ENCODE measurements around the gene GPC1.
A peak's percentile ranks its signal among the peaks of the same experiment; 100 is the strongest.

GPC1 gene

DNA sequence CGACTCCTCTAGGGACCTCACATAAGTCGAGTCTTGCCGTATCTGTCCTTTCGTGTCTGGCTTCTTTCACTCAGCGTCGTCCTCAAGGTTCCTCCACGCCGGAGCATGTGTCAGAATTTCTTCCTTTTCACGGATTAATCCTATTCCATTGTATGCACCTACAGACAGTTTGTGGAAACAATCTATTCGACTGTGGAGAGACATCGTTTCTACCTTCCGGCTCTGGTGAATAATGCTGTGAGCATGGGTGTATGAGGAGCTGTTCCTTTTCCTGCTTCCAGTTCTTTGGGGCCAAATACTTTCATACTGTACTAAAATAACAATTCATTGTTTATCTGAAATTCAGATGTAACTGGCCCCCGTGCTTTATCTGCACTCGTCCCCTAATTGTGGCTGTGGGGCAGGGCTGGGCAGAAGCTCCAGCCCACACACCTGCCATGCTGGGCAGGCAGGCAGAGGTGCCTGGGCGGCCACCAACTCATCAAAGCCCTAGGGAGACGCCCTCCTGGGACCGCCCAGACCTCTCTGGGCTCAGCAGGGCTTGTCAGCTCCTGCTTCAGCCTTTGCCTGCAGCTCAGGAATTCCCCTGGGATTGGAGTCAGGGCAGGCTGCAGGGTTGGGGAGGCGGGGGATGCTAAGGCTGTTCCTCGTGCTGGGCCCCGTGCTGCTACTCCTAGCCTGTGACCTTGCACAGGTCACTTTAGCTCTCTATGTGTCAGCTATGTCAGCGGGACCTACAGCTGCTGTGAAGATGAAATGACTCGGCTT lies 14.5 kb downstream of the GPC1 start:
- Histone ChIP-seq H3K9me3 (ENCODE audit: control insufficient read depth, insufficient read depth, low read length) (no peaks in the 10 kb centered on the region), H3K27ac (ENCODE audit: low read depth, low read length) (no peak overlapping the region), H3K9ac (ENCODE audit: low read depth, low read length) (no peak overlapping the region), H3K4me1 (ENCODE audit: control insufficient read depth, insufficient read depth, low read length) (peaks cover 20% of the 10 kb centered on the region), H3K4me3 (ENCODE audit: low read depth, low read length) (no peak overlapping the region), H3K27me3 (ENCODE audit: control insufficient read depth, insufficient read depth, low read length) (peaks cover 21% of the 10 kb centered on the region), H3K36me3 (ENCODE audit: control insufficient read depth, insufficient read depth, low read length) (no peaks in the 10 kb centered on the region)

DNA sequence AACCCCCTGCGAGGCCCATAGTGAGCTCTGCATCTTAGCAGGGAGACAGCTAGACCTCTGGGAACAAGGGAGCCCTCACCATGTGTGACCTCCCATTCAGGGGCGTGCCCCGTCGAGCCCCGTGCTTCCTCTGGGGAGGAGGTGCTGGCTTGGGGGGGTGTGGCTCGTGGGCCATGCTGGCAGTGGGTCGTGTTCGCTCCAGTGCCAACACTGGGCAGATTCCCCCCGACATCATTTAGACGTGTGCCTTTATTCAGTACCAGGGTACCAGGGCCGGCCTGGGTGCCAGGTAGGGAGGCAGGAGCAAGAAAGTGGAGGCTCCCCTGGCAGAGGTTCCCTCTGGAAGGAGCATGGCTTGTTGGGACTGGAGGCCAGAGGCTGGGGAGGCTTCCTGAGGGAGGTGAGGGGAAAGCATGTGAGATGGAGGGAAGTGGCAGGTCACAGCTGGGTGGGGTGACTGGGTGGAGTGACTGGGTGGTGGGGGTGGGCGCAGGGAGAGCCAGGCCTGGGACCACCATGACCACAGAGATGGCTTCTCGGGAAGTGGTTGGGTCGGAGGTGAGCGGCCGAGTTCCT lies 15.2 kb downstream of the GPC1 start:
- Histone ChIP-seq H3K4me3 (ENCODE audit: low read depth, low read length) (no peak overlapping the region), H3K9ac (ENCODE audit: low read depth, low read length) (no peak overlapping the region)

DNA sequence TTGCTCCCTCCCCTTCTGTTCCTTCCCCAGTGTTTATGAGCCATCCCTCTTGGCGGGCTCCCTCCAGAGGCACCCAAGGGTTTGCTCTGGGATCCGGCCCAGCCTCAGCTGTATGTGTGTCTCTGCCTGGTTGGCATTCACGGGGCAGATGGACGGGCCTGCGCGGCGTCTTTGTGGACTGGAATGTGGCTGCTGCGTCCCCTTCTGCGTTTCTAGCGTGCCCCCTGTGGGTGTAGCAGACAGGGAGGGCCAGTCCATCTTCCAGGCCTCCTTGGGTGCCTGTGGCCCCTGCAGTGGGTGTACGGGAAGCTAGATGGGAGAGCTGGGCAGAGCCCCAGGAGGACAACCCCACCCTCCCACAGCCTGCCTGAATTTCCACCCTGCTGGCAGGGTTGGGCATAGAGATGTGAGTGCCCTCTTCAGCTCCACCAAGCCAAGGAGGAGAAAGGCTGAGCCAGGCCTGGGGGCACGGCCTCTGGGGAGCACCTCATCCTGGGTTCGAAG lies 15.7 kb downstream of the GPC1 start:
- no peaks in the 10 kb centered on the region for H3K36me3 ChIP-seq (ENCODE audit: control insufficient read depth, insufficient read depth, low read length)
- H3K9ac ChIP-seq (ENCODE audit: low read depth, low read length), result no peak overlapping the region
- no peak overlapping the region for H3K4me3 ChIP-seq (ENCODE audit: low read depth, low read length)
- no peaks in the 10 kb centered on the region for H3K9me3 ChIP-seq (ENCODE audit: control insufficient read depth, insufficient read depth, low read length)
- peaks cover 32% of the 10 kb centered on the region for H3K27me3 ChIP-seq (ENCODE audit: control insufficient read depth, insufficient read depth, low read length)
- peaks cover 24% of the 10 kb centered on the region for H3K4me1 ChIP-seq (ENCODE audit: control insufficient read depth, insufficient read depth, low read length)
- H3K27ac ChIP-seq (ENCODE audit: low read depth, low read length), result no peak overlapping the region

More for the DNA sequence above, 15.2 kb downstream of the GPC1 start:
- Histone ChIP-seq H3K9me3 (ENCODE audit: control insufficient read depth, insufficient read depth, low read length) (no peaks in the 10 kb centered on the region), H3K27me3 (ENCODE audit: control insufficient read depth, insufficient read depth, low read length) (peaks cover 28% of the 10 kb centered on the region), H3K27ac (ENCODE audit: low read depth, low read length) (no peak overlapping the region), H3K36me3 (ENCODE audit: control insufficient read depth, insufficient read depth, low read length) (no peaks in the 10 kb centered on the region), H3K4me1 (ENCODE audit: control insufficient read depth, insufficient read depth, low read length) (peaks cover 23% of the 10 kb centered on the region)

DNA sequence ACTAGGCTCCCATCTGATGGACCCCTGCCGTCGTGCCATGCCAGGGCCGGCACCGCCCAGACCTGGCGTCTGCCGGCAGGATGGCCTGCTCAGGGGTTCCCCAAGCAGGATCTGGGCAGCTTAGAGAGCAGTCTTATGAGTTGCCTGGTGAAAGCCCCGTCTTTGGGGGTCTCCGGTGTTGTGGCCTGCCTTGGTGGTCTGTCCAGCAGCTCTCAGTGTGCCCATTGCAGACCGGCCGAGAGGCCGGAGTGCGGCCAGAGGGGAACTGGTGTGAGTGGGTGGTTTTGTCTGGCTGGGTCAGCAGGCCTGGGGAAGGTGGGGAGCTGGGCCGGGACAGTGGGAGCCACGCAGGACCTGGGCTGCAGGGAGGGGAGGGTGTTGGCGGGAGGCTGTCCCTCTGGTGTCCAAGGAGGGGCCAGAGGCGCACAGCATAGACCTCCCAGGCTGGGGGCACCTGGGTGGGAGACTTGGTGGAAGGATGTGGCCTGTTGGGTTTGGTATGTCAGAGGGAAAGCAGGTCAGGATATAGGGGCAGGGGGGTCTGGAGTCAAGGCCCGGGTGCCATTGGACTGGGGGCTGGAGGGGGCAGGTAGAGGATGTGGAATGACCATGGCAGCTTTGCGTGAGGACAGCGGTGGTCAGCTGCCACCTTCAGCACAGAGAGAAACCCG lies 16.5 kb downstream of the GPC1 start:
- Histone ChIP-seq H3K4me3 (ENCODE audit: low read depth, low read length) (peak overlapping the region; percentile 63), H3K27me3 (ENCODE audit: control insufficient read depth, insufficient read depth, low read length) (peaks cover 38% of the 10 kb centered on the region), H3K4me1 (ENCODE audit: control insufficient read depth, insufficient read depth, low read length) (peaks cover 31% of the 10 kb centered on the region), H3K9me3 (ENCODE audit: control insufficient read depth, insufficient read depth, low read length) (no peaks in the 10 kb centered on the region), H3K36me3 (ENCODE audit: control insufficient read depth, insufficient read depth, low read length) (no peaks in the 10 kb centered on the region), H3K27ac (ENCODE audit: low read depth, low read length) (no peak overlapping the region), H3K9ac (ENCODE audit: low read depth, low read length) (no peak overlapping the region)

DNA sequence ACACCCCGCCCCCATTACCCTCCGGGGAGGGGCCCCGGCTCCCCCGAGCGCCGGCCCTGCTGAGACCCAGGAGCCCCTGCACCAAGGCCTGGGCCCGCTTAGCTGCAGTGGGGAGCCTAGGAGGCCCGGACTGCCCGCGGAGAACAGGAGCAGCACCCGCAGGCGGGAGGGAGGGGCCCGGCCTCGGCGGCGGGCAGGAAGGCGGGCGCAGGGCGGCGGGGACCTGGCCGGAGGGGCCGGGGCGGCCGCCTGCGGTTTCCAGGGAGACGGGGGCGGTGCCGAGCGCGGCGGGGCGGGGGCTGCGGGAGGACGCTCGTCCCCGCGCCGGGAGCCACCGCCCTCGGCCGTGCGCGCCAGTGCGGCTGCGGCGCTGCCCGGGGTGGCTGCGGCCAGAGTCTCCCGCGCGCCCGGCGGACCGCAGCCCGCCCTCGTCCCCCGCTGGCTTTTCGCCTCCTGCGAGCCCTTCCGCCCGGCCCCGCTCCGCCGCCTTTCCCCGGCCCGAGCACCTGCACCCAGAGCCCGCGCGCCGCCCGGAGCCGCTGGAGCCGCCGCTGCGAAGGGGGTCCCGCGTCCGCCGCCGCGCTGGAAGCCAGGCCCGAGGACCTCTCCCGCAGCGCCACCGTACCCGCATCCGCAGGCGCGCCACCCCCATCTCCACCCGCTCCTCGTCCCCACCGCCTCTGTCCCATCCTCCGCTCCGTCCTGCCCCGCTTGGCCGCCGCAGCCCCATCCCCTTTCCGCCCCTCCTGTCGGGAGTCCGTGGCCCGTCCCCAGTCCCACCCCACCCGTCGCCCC lies 17.2 kb downstream of the GPC1 start:
- H3K4me1 ChIP-seq (ENCODE audit: control insufficient read depth, insufficient read depth, low read length), result peaks cover 39% of the 10 kb centered on the region
- H3K27ac ChIP-seq (ENCODE audit: low read depth, low read length), result no peak overlapping the region
- peaks cover 38% of the 10 kb centered on the region for H3K27me3 ChIP-seq (ENCODE audit: control insufficient read depth, insufficient read depth, low read length)
- no peaks in the 10 kb centered on the region for H3K36me3 ChIP-seq (ENCODE audit: control insufficient read depth, insufficient read depth, low read length)
- H3K9me3 ChIP-seq (ENCODE audit: control insufficient read depth, insufficient read depth, low read length), result no peaks in the 10 kb centered on the region
- H3K9ac ChIP-seq (ENCODE audit: low read depth, low read length), result no peak overlapping the region
- H3K4me3 ChIP-seq (ENCODE audit: low read depth, low read length), result peak overlapping the region; percentile 63

DNA sequence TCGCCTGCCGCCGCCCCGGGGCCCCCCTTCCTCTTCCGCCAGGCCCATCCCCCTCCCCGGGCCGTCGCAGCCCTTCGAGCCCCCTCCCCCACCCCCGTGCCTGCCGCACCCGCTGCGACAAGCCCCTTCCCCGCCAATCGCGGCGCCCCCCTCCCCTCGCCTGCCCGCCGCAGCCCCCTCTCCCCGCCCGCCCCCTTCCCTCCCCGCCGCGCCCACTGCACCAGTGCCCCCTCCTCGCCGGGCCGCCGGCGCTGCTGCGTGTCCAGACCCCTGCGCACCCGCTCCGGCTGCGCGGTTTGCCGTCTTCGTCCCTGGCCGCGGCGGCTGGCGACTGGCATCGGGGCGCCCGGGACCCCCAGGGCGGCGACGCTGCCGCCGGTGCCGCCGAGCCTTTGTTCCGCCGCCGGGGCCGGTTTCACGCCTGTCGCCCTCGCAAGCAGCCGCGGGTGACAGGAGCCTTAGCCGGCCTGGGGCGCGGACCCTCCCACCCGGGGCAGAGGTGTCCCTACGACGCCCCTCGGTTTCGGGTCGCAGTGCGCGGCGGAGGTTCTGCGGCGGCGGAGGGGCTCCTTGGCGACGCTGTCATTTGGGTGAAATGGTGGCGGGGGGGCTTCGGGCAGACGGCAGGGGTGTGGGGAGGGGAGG lies 18.1 kb downstream of the GPC1 start:
- Histone ChIP-seq H3K9ac (ENCODE audit: low read depth, low read length) (no peak overlapping the region), H3K4me1 (ENCODE audit: control insufficient read depth, insufficient read depth, low read length) (peaks cover 43% of the 10 kb centered on the region), H3K27ac (ENCODE audit: low read depth, low read length) (no peak overlapping the region), H3K27me3 (ENCODE audit: control insufficient read depth, insufficient read depth, low read length) (peaks cover 38% of the 10 kb centered on the region), H3K36me3 (ENCODE audit: control insufficient read depth, insufficient read depth, low read length) (no peaks in the 10 kb centered on the region), H3K4me3 (ENCODE audit: low read depth, low read length) (peak overlapping the region; percentile 51; the same call in 1 of the 2 replicates), H3K9me3 (ENCODE audit: control insufficient read depth, insufficient read depth, low read length) (no peaks in the 10 kb centered on the region)

DNA sequence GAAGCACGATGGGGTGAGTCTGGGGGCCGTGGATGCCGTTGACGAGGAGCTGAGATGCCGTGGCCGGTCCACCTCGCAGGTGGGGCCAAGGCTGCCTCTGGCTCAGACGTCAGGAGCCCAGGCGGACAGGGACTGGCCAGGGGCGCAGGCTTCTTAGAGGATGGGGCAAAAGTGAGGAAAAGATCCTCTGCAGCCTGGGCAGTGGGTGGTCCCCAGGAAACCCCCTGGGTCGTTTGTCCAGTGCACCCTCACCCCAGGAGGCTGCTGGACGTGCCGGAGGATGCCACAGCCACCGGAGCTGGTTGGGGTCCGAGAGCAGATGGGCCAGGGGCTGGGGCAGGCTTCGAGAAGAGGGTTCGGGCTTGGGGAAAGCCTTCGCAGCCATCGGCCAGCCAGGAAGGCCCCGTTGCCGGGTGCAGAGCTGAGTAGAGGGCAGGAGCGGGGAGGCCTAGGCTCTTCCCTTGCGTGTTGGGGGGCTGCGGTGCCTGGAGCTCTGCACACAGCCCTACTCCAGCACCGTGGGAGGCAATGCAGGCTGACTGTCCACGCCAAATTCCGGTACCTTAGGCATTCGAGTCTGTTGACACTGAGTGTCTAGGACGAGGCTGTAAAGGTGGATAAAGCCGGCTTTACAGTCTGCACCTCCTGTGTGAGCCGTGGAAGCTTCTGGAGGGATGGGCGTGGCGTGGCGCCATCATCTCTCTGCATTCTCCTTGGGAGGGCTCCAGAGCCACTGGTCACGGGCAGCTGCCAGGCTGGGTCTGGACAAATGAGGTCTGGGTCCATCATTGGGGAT lies 18.8 kb downstream of the GPC1 start:
- Histone ChIP-seq H3K27me3 (ENCODE audit: control insufficient read depth, insufficient read depth, low read length) (peaks cover 38% of the 10 kb centered on the region), H3K4me1 (ENCODE audit: control insufficient read depth, insufficient read depth, low read length) (peaks cover 43% of the 10 kb centered on the region), H3K4me3 (ENCODE audit: low read depth, low read length) (peak overlapping the region; percentile 51; the same call in 1 of the 2 replicates), H3K9ac (ENCODE audit: low read depth, low read length) (no peak overlapping the region), H3K27ac (ENCODE audit: low read depth, low read length) (no peak overlapping the region), H3K36me3 (ENCODE audit: control insufficient read depth, insufficient read depth, low read length) (no peaks in the 10 kb centered on the region), H3K9me3 (ENCODE audit: control insufficient read depth, insufficient read depth, low read length) (no peaks in the 10 kb centered on the region)

DNA sequence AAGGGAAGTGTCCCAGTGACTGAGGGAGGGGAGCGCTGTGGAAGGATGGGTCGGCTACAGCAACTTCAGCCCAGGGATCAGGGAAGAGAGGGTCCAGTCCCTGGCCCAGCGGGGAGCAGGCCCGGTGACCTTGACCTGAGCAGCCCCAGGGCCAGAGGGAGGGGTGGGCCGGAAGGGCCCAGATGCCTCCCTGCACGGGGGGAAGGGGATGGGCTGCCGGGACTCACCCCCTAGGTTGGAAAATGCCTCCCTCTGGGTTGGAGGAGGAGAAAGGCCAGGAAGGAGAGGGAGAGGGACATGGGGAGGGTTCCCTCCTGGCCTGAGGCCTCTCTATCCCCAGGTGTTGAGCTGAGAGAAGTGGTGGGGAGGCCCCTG lies 19.8 kb downstream of the GPC1 start:
- Histone ChIP-seq H3K9ac (ENCODE audit: low read depth, low read length) (no peak overlapping the region), H3K4me1 (ENCODE audit: control insufficient read depth, insufficient read depth, low read length) (peaks cover 42% of the 10 kb centered on the region), H3K9me3 (ENCODE audit: control insufficient read depth, insufficient read depth, low read length) (no peaks in the 10 kb centered on the region), H3K36me3 (ENCODE audit: control insufficient read depth, insufficient read depth, low read length) (no peaks in the 10 kb centered on the region), H3K27me3 (ENCODE audit: control insufficient read depth, insufficient read depth, low read length) (peaks cover 38% of the 10 kb centered on the region), H3K27ac (ENCODE audit: low read depth, low read length) (no peak overlapping the region), H3K4me3 (ENCODE audit: low read depth, low read length) (peak overlapping the region; percentile 37; the same call in 1 of the 2 replicates)

DNA sequence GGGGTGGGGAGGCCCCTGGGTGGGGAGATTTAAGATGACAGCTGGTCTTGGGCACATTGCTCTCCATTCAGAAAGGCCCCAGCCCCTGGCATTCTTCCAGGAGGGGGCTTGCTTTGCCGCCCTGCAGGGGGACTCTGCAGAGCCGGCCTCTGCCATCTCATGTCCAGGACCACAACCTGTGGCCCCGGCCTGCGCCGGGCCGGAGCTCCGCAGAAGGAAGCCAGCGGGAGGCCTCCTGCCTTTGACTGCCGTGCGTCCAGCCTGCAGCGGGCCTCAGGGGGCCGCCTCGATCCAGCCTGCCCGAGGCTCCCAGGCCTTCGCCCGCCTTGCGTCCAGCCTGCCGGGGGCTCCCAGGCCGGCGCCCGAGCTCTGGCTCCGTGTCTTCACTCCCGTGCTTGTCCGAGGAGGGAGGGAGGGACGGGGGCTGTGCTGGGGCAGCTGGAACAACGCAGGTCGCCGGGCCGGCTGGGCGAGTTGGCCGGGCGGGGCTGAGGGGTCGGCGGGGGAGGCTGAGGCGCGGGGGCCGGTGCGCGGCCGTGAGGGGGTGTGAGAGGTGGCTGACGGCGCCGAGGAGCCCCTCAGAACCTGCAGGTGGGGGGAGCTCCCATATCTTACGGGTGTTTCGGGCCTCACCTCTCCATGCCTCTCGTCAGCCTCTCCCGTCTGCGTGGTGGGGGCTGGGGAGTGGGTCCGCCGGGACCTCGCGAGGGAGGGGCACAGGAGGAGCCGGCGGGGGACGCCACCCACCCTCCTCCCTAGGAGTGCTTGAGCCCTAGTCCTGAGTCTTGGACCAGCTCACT lies 20.4 kb downstream of the GPC1 start:
- H3K9ac ChIP-seq (ENCODE audit: low read depth, low read length), result no peak overlapping the region
- H3K4me3 ChIP-seq (ENCODE audit: low read depth, low read length), result peak overlapping the region; percentile 37
- no peaks in the 10 kb centered on the region for H3K9me3 ChIP-seq (ENCODE audit: control insufficient read depth, insufficient read depth, low read length)
- H3K4me1 ChIP-seq (ENCODE audit: control insufficient read depth, insufficient read depth, low read length), result peaks cover 40% of the 10 kb centered on the region
- H3K36me3 ChIP-seq (ENCODE audit: control insufficient read depth, insufficient read depth, low read length), result no peaks in the 10 kb centered on the region
- H3K27ac ChIP-seq (ENCODE audit: low read depth, low read length), result no peak overlapping the region
- H3K27me3 ChIP-seq (ENCODE audit: control insufficient read depth, insufficient read depth, low read length), result peaks cover 38% of the 10 kb centered on the region

Data from HUES48 (cell line).